GM13977 (cell line): ENCODE results near the gene GCH1.
A peak's percentile ranks its signal among the peaks of the same experiment; 100 is the strongest.
"Not testable (repeated sequence)": the region's sequence is repeated elsewhere in the genome, so short reads cannot be mapped to it uniquely, and the experiment has no call there.

Experiments
- DNase-seq: peaks from one replicate; pipeline ENCODE4 v3.0.0; 2012; ENCODE audit warnings: low spot score
- in situ Hi-C: fragments of 300-500 bp; cut with MboI; formaldehyde crosslinking; loops from one replicate; pipeline ENCODE4 v1.12.0; 2022; ENCODE audit warnings: low sequenced_read_pairs, low pct_unique_long_range_greater_than_20kb, mixed read lengths, inconsistent platforms; ENCODE audit not compliant: unreplicated experiment
- TF ChIP-seq, protein P1 (sequence below): IDR thresholded peaks from 2 replicates; pipeline ENCODE4 v1.5.1; 2012; ENCODE audit warnings: mild to moderate bottlenecking, control low read depth; ENCODE audit not compliant: insufficient read depth; ENCODE audit errors: extremely low read depth, missing control alignments

The GCH1 gene

DNA sequence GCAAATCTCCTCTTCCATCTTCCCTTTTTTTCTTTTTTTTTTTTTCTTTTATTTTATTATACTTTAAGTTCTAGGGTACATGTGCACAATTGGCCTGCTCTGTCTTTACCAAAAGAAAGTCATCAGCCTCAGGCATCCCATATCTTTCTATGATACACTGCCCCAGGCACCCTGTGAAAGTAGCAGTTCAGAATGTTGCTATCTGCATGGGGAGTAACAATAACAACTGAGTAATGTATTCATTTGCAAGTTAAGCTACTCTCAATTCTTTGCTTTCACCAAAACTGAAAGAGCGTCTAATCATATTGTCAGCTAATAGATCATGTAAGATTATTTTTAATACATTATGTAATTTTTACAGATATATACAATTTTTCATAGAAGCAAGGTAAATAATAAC is 13.5 kb upstream of the GCH1 start:
- in situ Hi-C loops, result no loop called here
- TF ChIP-seq, protein P1, sequence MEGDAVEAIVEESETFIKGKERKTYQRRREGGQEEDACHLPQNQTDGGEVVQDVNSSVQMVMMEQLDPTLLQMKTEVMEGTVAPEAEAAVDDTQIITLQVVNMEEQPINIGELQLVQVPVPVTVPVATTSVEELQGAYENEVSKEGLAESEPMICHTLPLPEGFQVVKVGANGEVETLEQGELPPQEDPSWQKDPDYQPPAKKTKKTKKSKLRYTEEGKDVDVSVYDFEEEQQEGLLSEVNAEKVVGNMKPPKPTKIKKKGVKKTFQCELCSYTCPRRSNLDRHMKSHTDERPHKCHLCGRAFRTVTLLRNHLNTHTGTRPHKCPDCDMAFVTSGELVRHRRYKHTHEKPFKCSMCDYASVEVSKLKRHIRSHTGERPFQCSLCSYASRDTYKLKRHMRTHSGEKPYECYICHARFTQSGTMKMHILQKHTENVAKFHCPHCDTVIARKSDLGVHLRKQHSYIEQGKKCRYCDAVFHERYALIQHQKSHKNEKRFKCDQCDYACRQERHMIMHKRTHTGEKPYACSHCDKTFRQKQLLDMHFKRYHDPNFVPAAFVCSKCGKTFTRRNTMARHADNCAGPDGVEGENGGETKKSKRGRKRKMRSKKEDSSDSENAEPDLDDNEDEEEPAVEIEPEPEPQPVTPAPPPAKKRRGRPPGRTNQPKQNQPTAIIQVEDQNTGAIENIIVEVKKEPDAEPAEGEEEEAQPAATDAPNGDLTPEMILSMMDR, result no peak
- DNase-seq, result no peak

DNA sequence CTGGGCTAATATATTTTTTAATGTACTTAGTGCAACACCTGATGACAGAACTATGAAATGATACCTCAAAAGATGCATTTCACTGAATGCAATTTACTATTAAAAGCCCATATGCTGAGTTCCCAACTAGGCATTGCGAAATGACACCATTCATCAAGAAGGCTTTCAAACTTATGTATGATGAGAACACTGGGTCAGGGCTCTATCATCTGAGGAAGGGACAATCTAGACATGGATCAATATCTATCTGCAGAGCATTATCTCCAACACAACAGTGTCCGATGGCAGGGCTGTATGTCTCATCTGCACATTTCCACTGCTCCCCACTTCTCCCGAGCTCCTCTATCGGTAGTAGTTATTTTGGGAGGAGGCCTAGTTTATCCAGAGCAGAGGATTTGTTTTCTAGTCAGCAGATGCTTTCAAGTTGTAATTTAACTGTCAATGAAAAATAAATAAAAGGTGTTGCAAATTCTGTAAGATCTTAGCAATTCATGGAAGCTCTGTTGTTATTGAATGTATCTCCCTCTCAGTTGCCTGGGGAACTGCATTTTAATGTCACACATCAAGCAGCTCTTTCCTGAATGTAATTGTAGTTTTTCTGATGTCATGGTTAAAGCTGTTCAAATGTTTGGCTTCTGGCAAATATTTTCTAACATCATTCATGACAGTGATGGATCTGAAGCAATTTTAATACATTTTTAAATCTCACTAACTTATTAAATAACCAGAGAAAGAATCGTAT is 7.4 kb upstream of the GCH1 start:
- no peak for DNase-seq
- TF ChIP-seq, protein P1, result no peak
- in situ Hi-C loops, result no loop called here

DNA sequence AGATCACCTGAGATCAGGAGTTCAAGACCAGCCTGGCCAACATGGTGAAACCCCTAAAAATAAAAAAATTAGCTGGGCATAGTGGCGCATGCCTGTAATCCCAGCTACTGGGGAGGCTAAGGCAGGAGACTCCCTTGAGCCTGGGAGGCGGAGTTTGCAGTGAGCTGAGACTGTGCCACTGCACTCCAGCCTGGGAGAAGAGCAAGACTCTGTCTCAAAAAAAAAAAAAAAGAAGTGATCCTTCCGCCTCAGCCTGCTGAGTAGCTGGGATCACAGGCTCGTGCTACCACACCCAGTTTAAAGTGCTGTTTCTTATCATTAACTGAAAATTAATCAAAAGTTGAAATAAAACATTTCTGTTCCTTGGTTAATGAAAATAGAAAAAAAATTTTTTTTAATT is 6.3 kb upstream of the GCH1 start:
- in situ Hi-C loops, DNase-seq: not testable (repeated sequence)

DNA sequence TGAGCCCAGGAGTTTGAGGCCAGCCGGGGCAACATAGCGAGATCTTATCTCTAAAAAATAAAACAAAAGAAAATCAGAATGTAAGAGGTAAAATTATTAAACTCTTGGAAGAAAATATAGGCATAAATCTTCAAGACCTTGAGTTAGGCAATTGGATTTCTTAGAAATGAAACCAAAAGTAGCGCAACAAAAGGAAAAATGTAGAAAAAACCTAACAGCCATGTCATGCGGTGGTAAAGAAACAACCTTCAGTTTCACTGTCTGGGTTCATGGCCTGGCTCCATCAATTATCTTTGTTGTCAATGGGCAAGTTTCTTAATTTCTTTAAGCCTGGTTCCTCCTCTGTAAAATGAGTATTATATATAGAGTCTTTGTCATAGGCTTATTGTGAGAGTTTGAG is 5.6 kb upstream of the GCH1 start:
- TF ChIP-seq, protein P1, result no peak
- DNase-seq, result peak; percentile 44
- in situ Hi-C loops, result no loop called here

DNA sequence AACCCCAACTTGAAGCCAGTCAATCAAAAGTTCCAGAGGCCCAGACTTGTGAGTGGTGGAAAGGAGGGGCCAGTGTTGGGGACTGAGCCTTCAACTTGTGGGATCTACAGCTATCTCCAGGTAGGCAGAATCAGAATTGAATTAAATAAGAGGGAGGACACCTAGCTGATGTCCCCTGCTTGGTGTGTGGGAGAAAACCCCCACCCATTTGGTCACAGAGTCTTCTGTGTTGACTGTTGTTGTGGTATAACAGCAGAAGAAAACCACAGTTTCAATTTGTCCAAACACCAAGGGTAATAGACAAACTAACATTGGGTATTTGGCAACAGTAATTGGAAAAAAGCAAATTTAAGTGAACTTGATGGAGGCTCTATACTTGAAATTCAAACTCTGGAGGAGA is 3.4 kb upstream of the GCH1 start:
- no peak for DNase-seq
- in situ Hi-C loops, result no loop called here
- TF ChIP-seq, protein P1, result no peak

DNA sequence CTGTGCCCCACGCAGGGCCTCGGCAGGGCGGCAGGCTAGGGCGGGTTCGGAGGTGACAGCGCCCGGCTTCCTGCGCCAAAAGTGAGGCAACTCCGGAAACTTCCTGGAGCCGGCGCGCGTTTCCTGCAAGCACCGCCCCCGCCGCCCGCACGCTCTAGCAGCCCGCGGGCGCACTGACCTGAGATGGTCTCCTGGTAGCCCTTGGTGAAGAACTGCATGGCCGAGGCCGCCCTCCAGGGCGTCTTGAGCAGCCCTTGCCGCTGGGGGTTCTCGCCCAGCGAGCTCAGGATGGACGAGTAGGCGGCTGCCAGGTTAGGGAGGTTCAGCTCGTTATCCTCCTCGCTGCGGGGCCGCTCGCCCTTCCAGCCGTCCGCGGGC is 494 bp downstream of the GCH1 start:
- DNase-seq, result peak; percentile 64
- in situ Hi-C loops, result no loop called here
- TF ChIP-seq, protein P1, result no peak

DNA sequence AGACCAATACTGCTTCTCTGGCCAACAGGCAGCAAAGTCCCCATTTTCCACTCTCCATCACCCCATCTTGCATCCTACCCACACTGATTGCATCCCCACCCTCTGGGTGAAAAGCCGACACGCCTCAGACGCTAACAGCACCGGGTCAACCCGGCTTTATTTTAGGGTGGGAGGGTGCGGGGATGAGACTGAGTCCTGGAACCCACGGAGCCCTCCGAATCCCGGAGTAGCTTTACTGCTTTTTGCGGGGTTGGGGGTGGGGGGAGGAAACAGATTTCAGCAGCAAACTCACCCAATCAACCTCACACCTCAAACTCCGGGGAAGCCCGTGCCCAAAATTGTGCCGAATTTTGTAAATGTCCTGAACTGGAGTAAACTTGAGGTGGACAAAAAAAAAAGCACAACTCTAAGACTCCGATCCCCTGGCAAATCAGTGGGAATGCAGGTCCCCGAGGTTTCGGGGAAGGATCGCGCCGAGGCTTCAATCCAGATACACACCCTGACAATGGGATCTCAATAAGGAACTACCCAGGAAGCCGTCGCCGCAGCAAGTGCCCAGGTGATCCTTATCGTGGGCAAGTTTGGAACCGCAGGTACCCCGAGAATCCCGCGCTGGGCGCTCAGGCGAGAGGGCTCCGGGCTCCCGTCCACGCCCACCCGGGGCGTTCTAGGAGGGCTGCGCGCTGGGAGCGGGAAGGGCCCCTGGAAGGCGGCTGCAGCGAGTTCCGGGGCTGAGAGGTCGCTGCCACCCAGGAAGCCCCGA is 1.1 kb downstream of the GCH1 start:
- in situ Hi-C loops, result no loop called here
- TF ChIP-seq, protein P1, result no peak
- DNase-seq, result no peak
